GM19099 (cell line): ENCODE data around the gene ACTR1A.

ENCODE experiments used
- POLR2A ChIP-seq: IDR thresholded peaks from 3 replicates; pipeline ENCODE4 v1.6.1; 2011; ENCODE audit warnings: low read depth; ENCODE audit not compliant: insufficient read length; ENCODE audit errors: extremely low read depth

Gene ACTR1A

GRCh38 chr10:102499356-102499755 is 3.2 kb downstream of the ACTR1A start:
- TF ChIP-seq POLR2A: no peak

GRCh38 chr10:102497545-102497944 is 5.0 kb downstream of the ACTR1A start:
- TF ChIP-seq POLR2A: no peak

GRCh38 chr10:102493771-102494170 is 8.7 kb downstream of the ACTR1A start:
- TF ChIP-seq POLR2A: no peak

DNA sequence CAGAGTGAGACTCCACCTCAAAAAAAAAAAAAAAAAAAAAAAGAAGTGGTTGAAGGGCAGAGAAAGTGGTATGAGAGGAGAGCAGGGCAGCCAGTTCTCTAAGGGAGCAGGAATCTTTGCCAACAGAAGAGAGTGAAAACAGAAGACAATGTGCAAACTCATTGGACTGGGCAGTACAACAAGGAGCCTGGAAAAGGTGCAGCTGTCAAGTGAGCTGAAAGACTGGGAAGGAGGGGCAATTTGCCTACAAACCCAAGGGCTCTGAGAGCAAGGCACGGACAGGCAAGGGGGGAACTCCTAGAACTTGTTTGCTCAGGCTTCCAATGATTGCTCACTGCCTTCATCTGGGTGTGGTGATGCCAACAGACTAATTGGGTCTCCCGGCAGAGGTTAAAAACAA is 9.5 kb downstream of the ACTR1A start:
- no peak for TF ChIP-seq POLR2A

DNA sequence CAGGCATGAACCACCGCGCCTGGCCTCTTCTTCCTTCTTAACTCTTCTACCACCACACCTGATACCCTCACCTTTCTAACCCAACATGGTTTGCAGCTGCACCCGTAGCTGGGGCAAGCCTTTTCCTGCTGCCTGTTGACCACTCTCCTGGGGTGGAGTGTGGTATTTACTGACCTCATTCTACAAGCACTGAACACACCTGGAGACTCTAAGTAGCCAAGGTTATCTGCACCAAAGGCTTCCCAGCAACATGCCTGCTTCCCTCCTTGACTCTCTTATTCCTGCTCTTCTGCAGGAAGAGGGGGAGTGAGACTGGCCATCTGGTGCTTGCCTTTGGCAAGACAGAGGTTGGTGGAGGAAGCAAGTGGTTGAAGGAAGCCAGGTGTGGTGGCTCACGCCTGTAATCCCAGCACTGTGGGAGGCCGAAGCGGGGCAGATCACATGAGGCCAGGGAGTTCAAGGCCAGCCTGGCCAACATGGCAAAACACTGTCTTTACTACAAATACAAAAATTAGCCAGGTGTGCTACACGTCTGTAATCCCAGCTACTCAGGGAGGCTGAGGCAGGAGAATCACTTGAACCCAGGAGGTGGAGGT is 10.1 kb downstream of the ACTR1A start:
- TF ChIP-seq POLR2A: no peak

- TF ChIP-seq POLR2A: no peak
Measured at GRCh38 chr10:102491136-102491535, 11.4 kb downstream of the ACTR1A start.

DNA sequence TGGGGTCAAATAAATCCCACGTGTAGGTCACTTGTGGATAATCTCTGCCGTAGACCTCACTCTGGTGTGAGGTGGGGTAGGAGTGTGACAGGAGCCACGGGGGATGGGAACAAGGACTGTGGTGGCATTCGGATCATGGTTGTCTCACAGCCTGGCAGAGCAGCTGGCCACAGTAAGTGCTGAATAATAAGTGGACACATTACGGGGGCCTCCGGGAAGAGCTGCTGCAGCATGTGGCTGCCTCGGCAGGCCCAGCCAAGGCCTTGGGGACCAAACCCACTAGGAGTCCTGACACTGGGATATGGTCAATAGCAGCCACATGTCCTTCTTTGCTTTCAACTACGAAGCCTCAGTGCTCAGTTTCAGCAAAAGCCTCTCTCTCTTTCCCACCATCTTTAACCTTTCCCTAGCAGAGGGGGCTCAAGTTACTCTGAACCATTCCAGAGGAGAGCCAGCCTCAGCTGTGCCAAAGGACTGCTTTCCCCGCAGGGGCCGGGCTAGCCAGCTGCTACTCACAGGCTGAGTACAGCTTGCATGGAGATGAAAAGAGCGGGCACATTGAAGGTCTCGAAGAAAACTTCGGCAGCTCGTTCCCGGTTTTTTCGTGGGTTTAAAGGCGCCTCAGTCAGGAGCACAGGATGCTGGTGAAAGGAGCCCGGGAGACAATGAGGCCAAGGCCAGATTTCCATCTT is 17.3 kb downstream of the ACTR1A start:
- no peak for TF ChIP-seq POLR2A

DNA sequence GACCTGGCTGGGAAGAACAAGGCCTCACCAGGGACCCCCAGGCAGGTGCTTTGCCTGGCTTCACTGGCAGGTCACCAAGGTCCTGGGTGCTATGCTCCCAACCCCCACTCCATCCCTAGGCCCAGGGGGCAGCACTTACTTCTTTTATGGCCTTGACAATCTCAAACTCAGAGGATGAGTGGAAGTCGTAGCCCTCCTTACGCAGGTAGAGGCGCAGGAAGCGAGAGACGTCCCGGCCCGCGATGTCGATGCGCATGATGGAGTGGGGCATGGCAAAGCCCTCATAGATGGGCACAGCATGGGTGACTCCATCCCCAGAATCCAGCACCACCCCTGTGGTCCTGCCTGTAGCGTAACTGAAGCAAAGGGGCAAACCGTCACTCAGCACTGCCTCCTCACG is 18.5 kb downstream of the ACTR1A start:
- TF ChIP-seq POLR2A: no peak

DNA sequence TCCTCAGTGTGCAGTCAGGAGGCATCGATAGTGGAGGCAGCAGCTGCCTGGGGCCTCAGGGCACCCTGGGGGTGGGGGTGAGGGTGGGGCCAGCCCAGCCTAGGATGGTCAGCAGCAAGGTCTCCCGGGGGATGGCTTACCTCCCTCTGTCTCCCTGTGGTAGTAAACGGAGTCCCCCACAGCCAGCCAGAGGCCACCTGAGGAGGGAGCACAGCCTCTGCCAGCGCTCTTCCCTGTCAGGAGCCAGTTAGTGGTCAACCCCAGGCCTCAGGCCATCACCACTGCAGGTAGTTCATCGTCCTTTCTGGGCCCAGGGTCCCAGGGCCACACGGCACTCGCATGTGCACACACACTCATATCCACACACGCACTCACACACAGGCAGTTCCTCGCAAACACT is 22.1 kb downstream of the ACTR1A start:
- no peak for TF ChIP-seq POLR2A

DNA sequence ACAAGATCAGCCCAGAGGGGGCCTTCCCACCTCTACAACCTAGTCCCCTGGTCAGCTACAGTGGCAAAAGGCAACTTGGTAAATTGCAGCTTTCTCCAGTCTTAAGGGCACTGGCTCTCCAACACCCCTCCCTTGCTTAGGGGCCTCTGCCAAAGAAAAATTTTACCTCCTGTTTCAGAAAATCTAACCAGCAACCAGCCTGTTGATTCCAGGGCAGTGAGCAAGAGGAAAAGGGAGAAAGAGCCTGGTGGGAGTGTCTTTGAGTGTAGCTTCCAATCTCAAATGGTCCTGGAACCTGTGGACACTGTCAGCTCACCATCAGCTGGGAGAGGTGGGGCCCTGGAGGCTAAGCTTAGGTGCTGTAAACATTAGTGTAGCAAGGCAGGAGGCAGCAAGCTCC is 22.9 kb downstream of the ACTR1A start:
- no peak for TF ChIP-seq POLR2A

GRCh38 chr10:102476466-102477141 is 25.9 kb downstream of the ACTR1A start:
- no peak for TF ChIP-seq POLR2A

GRCh38 chr10:102475451-102476040 is 27.0 kb downstream of the ACTR1A start:
- TF ChIP-seq POLR2A: no peak

- TF ChIP-seq POLR2A: no peak
Measured at GRCh38 chr10:102473445-102474331, 28.8 kb downstream of the ACTR1A start.

GRCh38 chr10:102470579-102471546 is 31.6 kb downstream of the ACTR1A start:
- no peak for TF ChIP-seq POLR2A
